ENCODE data around the gene SEPTIN3.

The SEPTIN3 gene

DNA sequence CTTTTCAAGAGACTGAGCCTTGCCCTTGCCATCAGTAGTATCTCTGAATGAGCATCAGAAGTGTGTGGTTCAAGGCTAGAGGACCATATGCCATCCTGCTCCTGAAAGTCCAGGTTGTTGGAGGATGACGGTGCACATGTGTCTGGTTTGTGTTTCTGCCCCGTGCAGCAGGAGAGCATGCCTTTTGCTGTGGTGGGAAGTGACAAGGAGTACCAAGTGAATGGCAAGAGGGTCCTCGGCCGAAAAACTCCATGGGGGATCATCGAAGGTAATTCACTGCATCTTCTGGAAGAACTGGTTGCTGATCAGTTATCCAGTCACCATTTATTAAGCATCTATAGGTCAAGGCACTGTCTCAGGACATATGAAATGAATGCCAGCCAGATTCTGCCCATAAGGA is 23.3 kb downstream of the SEPTIN3 start:
- no peak for DNase-seq (ENCODE audit: low read depth in 1 of 2, low spot score in 1 of 2)
- H3K27me3 ChIP-seq (ENCODE audit: insufficient read depth, poor library complexity, severe bottlenecking), result no peaks in the 10 kb centered on the region
- no peak overlapping the region for H3K4me3 ChIP-seq (replicated peaks; ENCODE audit: insufficient read depth, low read length)
- H3K27ac ChIP-seq (replicated peaks), result no peak overlapping the region
- TF ChIP-seq, protein P1, sequence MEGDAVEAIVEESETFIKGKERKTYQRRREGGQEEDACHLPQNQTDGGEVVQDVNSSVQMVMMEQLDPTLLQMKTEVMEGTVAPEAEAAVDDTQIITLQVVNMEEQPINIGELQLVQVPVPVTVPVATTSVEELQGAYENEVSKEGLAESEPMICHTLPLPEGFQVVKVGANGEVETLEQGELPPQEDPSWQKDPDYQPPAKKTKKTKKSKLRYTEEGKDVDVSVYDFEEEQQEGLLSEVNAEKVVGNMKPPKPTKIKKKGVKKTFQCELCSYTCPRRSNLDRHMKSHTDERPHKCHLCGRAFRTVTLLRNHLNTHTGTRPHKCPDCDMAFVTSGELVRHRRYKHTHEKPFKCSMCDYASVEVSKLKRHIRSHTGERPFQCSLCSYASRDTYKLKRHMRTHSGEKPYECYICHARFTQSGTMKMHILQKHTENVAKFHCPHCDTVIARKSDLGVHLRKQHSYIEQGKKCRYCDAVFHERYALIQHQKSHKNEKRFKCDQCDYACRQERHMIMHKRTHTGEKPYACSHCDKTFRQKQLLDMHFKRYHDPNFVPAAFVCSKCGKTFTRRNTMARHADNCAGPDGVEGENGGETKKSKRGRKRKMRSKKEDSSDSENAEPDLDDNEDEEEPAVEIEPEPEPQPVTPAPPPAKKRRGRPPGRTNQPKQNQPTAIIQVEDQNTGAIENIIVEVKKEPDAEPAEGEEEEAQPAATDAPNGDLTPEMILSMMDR (IDR thresholded peaks at IDR 0.05; ENCODE audit: insufficient read depth, low read length), result no peak
- TF ChIP-seq SPI1 (IDR thresholded peaks at IDR 0.05; ENCODE audit: borderline replicate concordance, low read depth) (no peak), POLR2AphosphoS5 (IDR thresholded peaks at IDR 0.05; ENCODE audit: low read depth) (no peak), GABPA (IDR thresholded peaks at IDR 0.05; ENCODE audit: low read depth) (no peak)
- TF ChIP-seq, protein P2, sequence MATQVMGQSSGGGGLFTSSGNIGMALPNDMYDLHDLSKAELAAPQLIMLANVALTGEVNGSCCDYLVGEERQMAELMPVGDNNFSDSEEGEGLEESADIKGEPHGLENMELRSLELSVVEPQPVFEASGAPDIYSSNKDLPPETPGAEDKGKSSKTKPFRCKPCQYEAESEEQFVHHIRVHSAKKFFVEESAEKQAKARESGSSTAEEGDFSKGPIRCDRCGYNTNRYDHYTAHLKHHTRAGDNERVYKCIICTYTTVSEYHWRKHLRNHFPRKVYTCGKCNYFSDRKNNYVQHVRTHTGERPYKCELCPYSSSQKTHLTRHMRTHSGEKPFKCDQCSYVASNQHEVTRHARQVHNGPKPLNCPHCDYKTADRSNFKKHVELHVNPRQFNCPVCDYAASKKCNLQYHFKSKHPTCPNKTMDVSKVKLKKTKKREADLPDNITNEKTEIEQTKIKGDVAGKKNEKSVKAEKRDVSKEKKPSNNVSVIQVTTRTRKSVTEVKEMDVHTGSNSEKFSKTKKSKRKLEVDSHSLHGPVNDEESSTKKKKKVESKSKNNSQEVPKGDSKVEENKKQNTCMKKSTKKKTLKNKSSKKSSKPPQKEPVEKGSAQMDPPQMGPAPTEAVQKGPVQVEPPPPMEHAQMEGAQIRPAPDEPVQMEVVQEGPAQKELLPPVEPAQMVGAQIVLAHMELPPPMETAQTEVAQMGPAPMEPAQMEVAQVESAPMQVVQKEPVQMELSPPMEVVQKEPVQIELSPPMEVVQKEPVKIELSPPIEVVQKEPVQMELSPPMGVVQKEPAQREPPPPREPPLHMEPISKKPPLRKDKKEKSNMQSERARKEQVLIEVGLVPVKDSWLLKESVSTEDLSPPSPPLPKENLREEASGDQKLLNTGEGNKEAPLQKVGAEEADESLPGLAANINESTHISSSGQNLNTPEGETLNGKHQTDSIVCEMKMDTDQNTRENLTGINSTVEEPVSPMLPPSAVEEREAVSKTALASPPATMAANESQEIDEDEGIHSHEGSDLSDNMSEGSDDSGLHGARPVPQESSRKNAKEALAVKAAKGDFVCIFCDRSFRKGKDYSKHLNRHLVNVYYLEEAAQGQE (IDR thresholded peaks at IDR 0.05; ENCODE audit: insufficient replicate concordance, low read depth), result no peak

DNA sequence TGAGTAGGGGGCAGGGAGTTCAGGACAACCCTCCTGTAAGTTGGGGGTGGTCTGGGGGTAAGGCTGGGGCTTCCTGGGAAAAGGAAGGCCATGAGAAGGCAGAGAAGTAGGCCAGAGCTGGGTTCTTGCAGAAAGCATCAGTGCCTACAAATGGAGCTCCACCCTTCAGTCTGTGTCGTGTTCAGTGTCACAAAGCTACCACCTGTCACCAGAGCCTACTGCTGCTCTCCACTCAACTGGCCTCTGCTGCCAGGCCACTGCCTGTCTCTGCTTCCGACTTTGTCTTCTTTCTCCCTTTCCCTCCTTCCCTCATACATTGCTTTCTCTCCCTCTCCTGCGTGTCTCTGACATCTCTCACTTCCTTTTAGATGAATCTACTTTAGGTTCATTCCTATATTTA is 26.0 kb downstream of the SEPTIN3 start:
- H3K27ac ChIP-seq (replicated peaks), result no peak overlapping the region
- no peak overlapping the region for H3K4me3 ChIP-seq (replicated peaks; ENCODE audit: insufficient read depth, low read length)
- H3K27me3 ChIP-seq (ENCODE audit: insufficient read depth, poor library complexity, severe bottlenecking), result no peaks in the 10 kb centered on the region
- DNase-seq (ENCODE audit: low read depth in 1 of 2, low spot score in 1 of 2), result no peak
- TF ChIP-seq GABPA (IDR thresholded peaks at IDR 0.05; ENCODE audit: low read depth) (no peak), POLR2AphosphoS5 (IDR thresholded peaks at IDR 0.05; ENCODE audit: low read depth) (no peak), SPI1 (IDR thresholded peaks at IDR 0.05; ENCODE audit: borderline replicate concordance, low read depth) (no peak)
- TF ChIP-seq, protein P1 (IDR thresholded peaks at IDR 0.05; ENCODE audit: insufficient read depth, low read length), result no peak
- TF ChIP-seq, protein P2 (IDR thresholded peaks at IDR 0.05; ENCODE audit: insufficient replicate concordance, low read depth), result no peak

DNA sequence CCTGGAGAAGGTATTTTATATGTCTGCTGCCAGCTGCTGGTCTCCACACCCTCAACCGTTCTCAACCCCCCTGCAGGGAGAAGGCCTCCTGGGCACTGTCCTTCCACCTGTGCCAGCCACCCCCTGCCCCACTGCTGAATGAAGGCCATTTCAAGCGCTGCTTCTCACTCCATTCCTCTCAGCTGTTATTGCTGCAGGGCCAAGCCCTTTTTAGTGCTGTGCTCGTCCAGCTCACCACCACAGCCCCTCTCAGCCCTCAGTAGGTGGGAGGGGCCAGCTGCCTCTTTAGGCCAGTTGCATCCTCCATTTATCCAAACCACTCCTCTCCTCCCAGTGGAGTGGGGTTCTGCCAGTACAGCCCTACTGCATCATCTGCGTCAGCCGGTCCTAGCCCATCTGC is 27.6 kb downstream of the SEPTIN3 start:
- Histone ChIP-seq H3K27ac (replicated peaks) (no peak overlapping the region), H3K4me3 (replicated peaks; ENCODE audit: insufficient read depth, low read length) (no peak overlapping the region), H3K27me3 (ENCODE audit: insufficient read depth, poor library complexity, severe bottlenecking) (no peaks in the 10 kb centered on the region)
- TF ChIP-seq, protein P1 (IDR thresholded peaks at IDR 0.05; ENCODE audit: insufficient read depth, low read length), result no peak
- TF ChIP-seq, protein P2 (IDR thresholded peaks at IDR 0.05; ENCODE audit: insufficient replicate concordance, low read depth), result no peak
- TF ChIP-seq GABPA (IDR thresholded peaks at IDR 0.05; ENCODE audit: low read depth) (no peak), SPI1 (IDR thresholded peaks at IDR 0.05; ENCODE audit: borderline replicate concordance, low read depth) (no peak), POLR2AphosphoS5 (IDR thresholded peaks at IDR 0.05; ENCODE audit: low read depth) (no peak)
- DNase-seq (ENCODE audit: low read depth in 1 of 2, low spot score in 1 of 2), result no peak

All from HL-60 (cell line).